HEK293T (cell line): ENCODE data around the gene P3H2.

Experiments
- ARNT ChIP-seq: fragments of 450-650 bp; IDR thresholded peaks from 2 replicates; pipeline ENCODE4 v1.6.1; 2017; ENCODE audit warnings: mild to moderate bottlenecking
- BHLHE40 ChIP-seq: fragments of 450-650 bp; IDR thresholded peaks from 2 replicates; pipeline ENCODE4 v1.6.1; 2016; ENCODE audit warnings: mild to moderate bottlenecking, moderate library complexity, borderline replicate concordance
- CTBP1 ChIP-seq: fragments of 450-650 bp; IDR thresholded peaks from 2 replicates; pipeline ENCODE4 v1.6.1; 2016; ENCODE audit warnings: borderline replicate concordance
- FOXA1 ChIP-seq: fragments of 450-650 bp; IDR thresholded peaks from 2 replicates; pipeline ENCODE4 v1.6.1; 2016; ENCODE audit warnings: mild to moderate bottlenecking
- FOXK2 ChIP-seq: fragments of 450-650 bp; IDR thresholded peaks from 2 replicates; pipeline ENCODE4 v1.6.1; 2016; ENCODE audit warnings: mild to moderate bottlenecking
- FOXM1 ChIP-seq: fragments of 450-650 bp; IDR thresholded peaks from 2 replicates; pipeline ENCODE4 v1.6.1; 2017; ENCODE audit warnings: mild to moderate bottlenecking, borderline replicate concordance
- HDGF ChIP-seq: fragments of 450-650 bp; IDR thresholded peaks from 2 replicates; pipeline ENCODE4 v1.6.1; 2017; ENCODE audit warnings: antibody characterized with exemption, borderline replicate concordance
- L3MBTL2 ChIP-seq: fragments of 450-650 bp; conservative IDR thresholded peaks from 2 replicates; pipeline ENCODE4 v1.6.1; 2016; ENCODE audit warnings: mild to moderate bottlenecking
- LEF1 ChIP-seq: fragments of 450-650 bp; IDR thresholded peaks from 2 replicates; pipeline ENCODE4 v1.6.1; 2017; ENCODE audit warnings: mild to moderate bottlenecking, borderline replicate concordance
- NFRKB ChIP-seq: fragments of 450-650 bp; IDR thresholded peaks from 2 replicates; pipeline ENCODE4 v1.6.1; 2016; ENCODE audit warnings: mild to moderate bottlenecking, moderate library complexity
- SP1 ChIP-seq: fragments of 450-650 bp; IDR thresholded peaks from 2 replicates; pipeline ENCODE4 v1.6.1; 2017
- SUZ12 ChIP-seq: fragments of 450-650 bp; IDR thresholded peaks from 2 replicates; pipeline ENCODE4 v1.6.1; 2016; ENCODE audit warnings: mild to moderate bottlenecking
- TARDBP ChIP-seq: fragments of 450-650 bp; IDR thresholded peaks from 2 replicates; pipeline ENCODE4 v1.6.1; 2016
- ZNF384 ChIP-seq: fragments of 450-650 bp; IDR thresholded peaks from 2 replicates; pipeline ENCODE4 v1.6.1; 2016

DNA sequence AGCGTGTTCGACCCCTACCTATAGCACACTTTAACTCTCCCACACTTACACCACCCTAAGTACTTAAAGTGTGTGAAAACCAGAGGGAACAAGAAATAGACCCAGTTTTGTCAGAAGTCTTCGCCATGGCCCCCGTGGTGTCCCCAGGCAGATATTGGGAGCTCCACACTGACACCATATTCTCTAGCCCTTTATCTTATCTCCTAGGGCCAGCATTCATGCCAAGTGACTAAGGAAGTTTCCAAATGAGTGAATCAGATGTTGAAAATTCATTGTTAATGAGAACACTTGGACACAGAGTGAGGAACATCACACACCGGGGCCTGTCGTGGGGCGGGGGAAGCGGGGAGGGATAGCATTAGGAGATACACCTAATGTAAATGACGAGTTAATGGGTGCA lies 31.8 kb downstream of the P3H2 start:
- no peak for TF ChIP-seq SP1
- no peak for TF ChIP-seq HDGF
- TF ChIP-seq CTBP1 = no peak
- no peak for TF ChIP-seq FOXA1
- TF ChIP-seq TARDBP = no peak
- TF ChIP-seq ZNF384 = no peak
- no peak for TF ChIP-seq ARNT
- no peak for TF ChIP-seq LEF1
- no peak for TF ChIP-seq FOXM1
- no peak for TF ChIP-seq BHLHE40
- no peak for TF ChIP-seq NFRKB
- no peak for TF ChIP-seq FOXK2
- no peak for TF ChIP-seq SUZ12
- TF ChIP-seq L3MBTL2 = no peak
